Retina (tissue), 1 donor: ENCODE data around the gene TNS3.
"Not testable (repeated sequence)": the region's sequence is repeated elsewhere in the genome, so short reads cannot be mapped to it uniquely, and the experiment has no call there.

ENCODE experiments used
- DNase-seq: peaks from one replicate; pipeline ENCODE4 v3.0.0-alpha.2; 2016

TNS3 gene

GRCh38 chr7:47444376-47445098 is 137.4 kb downstream of the TNS3 start:
- no peak for DNase-seq

- DNase-seq, result no peak
These were observed 138.9 kb downstream of the TNS3 start for GRCh38 chr7:47443049-47443448.

- DNase-seq, result no peak
These were observed 139.4 kb downstream of the TNS3 start for GRCh38 chr7:47442605-47442865.

- no peak for DNase-seq
These were observed 139.9 kb downstream of the TNS3 start for GRCh38 chr7:47441796-47442604.

GRCh38 chr7:47441048-47441447 is 140.9 kb downstream of the TNS3 start:
- not testable (repeated sequence) for DNase-seq

GRCh38 chr7:47440320-47440719 is 141.6 kb downstream of the TNS3 start:
- no peak for DNase-seq

- DNase-seq, result no peak
These were observed 142.7 kb downstream of the TNS3 start for GRCh38 chr7:47439181-47439667.

GRCh38 chr7:47438411-47439029 is 143.4 kb downstream of the TNS3 start:
- DNase-seq, result no peak

GRCh38 chr7:47435889-47436312 is 146.0 kb downstream of the TNS3 start:
- DNase-seq, result no peak

- no peak for DNase-seq
These were observed 148.4 kb downstream of the TNS3 start for GRCh38 chr7:47433564-47433895.

GRCh38 chr7:47432671-47433563 is 149.0 kb downstream of the TNS3 start:
- no peak for DNase-seq

- DNase-seq, result no peak
These were observed 151.5 kb downstream of the TNS3 start for GRCh38 chr7:47430422-47430821.

- DNase-seq, result no peak
These were observed 153.0 kb downstream of the TNS3 start for GRCh38 chr7:47428768-47429472.

GRCh38 chr7:47428052-47428767 is 153.7 kb downstream of the TNS3 start:
- peak; percentile 84 for DNase-seq

- DNase-seq, result no peak
These were observed 154.8 kb downstream of the TNS3 start for GRCh38 chr7:47427051-47427643.

- no peak for DNase-seq
These were observed 157.4 kb downstream of the TNS3 start for GRCh38 chr7:47424523-47424922.

- no peak for DNase-seq
These were observed 158.7 kb downstream of the TNS3 start for GRCh38 chr7:47423196-47423595.

GRCh38 chr7:47422611-47423010 is 159.3 kb downstream of the TNS3 start:
- no peak for DNase-seq

- no peak for DNase-seq
These were observed 160.5 kb downstream of the TNS3 start for GRCh38 chr7:47421456-47421855.

- no peak for DNase-seq
These were observed 161.7 kb downstream of the TNS3 start for GRCh38 chr7:47420122-47420780.

GRCh38 chr7:47419471-47419870 is 162.4 kb downstream of the TNS3 start:
- DNase-seq, result no peak
